LoVo (cell line): ENCODE measurements around the gene KCNJ16.

Experiments used
- DNase-seq: peaks from one replicate; pipeline ENCODE4 v3.0.0-alpha.2; 2016; ENCODE audit warnings: low spot score

Gene KCNJ16

DNA sequence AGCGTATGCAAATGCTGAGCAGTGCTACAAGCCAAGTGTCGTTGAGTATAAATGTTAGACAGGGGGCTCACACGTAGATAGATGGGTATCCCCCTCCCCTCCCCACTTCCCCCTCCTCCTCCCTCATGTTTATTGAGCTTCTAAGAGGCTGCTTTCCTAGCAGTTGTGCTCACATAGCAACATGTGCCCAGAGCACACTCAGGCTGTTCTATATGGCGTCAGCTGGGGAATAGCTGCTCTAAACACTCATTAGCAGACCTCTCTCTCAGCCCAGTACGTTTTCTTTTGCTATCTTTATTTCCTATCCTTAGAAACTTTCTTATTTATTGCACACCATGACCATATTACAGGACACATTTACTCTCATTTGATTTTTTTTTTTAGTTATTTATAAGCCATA, 96.1 kb downstream of the KCNJ16 start:
- no peak for DNase-seq

DNA sequence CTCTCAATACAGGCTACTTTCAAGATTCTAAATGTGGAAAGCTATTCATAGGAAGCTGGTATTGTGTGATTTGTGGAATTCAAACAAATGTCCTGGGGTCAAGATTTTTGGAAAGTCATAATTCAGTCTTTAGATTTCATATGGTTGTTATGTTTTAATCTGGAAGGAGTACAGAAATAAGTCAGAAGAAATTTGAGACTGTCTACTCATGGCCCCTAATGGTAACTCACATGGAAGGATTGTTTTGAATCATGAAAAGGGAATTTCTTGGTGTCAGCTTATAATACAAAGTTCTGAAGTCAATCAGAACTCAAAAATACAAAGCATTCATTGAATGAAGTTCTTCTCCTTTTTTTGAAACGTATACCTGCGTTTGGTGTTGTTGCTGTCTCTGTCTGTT, 97.4 kb downstream of the KCNJ16 start:
- DNase-seq = no peak

DNA sequence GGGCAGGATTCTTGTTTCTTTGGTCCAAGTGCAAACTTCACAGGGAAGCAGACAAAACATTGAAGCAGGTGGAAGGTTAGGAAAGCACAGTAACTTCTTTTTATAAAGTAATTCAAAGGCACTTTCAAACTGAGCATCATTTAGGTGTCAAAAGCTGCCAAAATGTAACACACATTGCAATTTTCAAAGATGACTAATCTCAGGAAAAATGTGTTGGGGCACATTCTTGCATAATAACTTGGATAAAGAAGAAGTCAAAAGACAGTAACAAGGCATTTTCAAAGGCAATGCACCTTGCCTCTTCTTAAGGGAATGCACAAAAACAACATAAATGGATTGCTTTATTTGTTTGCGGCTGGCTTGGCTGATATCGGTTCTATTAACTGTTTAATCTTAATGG, 97.9 kb downstream of the KCNJ16 start:
- no peak for DNase-seq

DNA sequence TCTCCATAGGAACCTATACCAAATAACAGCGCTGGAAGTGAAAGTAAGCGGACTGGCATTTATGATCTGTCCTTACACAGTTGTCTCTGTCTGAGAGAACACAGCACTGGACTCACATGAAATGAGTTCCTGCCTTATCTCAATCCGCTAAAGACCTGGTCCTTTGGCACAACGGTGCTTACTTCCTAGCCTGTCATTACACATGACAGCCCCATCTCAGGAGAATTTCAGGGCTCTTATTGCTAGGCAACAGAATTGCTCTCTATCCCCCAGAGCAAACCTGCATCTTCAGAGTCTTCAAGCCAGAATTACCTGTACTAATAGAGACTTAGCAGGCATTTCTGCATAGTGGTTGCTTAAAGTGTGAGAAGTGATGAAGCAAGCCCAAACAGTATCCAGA, 98.7 kb downstream of the KCNJ16 start:
- DNase-seq = no peak

DNA sequence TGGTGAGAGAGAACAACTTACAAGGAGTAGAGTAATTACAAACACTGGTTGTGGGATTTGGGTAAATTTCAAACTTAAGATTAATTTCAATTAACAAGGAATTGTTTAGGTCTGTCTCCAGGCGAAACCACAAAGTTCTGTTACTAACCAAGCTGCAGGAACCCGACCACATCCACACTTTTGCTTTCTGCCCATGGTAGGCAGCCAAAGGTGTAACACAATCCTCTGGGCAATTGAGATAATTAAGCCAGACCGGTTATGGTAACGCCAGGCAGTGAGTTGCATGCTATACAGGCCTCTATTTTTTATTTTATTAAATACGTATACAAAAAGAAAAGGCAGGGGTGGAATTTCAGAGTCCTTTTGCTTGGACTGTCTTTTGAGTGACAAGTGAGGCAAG, 106.4 kb downstream of the KCNJ16 start:
- DNase-seq = no peak

DNA sequence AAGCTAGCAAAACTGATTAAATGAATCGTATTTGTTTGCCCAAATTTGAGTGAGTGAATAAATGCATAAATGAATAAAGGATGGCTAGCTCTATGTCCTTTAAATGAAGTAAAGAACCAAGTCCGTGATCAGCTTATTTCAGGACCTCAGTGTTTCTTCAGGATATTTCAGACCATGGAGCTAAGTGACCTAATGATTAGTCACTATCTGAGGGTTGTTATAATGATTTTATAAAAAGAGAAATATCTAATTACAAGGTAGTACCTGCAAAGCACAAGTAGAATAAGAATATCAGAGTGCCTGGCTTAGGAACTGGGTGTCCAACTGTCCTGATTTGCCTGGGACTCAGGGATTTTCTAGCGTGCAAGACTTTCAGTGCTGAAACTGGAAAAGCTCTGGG, 106.8 kb downstream of the KCNJ16 start:
- DNase-seq = no peak

DNA sequence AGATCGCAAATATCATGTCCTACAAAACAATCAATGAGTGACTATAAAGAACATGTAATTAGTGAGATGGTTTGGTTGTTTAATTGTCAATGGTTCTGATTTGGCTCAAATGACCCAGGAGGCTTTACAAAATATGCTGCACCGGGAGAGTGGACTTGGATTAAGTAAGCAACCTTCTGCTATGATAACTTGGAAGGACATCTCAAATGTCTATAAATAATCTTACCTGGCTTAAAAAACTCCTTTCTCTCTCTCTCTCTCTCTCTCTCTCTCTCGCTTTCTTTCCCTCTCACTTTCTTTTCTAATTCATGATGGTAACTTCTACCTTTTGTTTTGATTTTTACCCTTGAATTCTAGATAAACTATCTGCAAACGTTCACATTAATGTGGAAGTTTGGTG, 108.5 kb downstream of the KCNJ16 start:
- DNase-seq = no peak

DNA sequence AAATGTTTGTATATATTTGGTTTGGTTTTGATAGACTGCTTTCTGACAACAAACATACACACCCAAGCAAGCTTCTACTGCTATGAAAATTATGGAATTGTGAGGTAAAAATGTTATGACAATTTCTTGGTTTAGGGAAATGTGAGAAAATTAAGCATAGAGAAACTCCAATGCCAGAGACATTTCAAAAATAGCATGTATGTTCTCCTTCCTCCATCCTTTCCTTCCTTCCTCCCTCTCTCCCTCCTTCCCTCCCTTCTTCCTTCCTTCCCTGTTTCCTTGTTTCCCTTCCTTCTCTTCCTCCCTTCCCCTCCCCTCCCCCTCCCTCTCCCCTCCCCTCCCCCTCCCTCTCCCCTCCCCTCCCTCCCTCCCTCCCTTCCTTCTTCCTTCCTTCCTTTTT, 109.2 kb downstream of the KCNJ16 start:
- no peak for DNase-seq

DNA sequence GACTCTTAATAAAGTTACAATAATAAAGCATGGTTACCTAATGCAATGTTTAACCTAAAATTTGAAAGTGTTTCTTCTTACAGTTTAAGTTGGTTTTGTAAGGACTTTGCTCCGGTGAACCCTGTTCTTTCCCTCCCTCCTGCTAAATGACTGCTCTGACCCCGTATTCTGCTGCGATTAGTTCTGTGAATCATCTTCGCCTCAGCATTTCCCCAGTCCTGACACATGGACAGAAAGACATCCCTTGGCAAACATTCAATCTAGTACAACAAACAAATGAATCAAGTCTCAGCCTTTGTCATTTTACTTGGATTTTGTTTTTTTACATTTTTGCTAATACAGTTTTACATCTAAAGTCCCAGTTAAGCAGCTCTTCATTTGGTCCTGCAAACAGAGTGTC, 109.7 kb downstream of the KCNJ16 start:
- no peak for DNase-seq
